OCI-LY3 (cell line): ENCODE measurements around the gene FGD5.

Source experiments
- CTCF ChIP-seq: fragments of 200-600, 300-600 bp; sonication (generic); IDR thresholded peaks from 2 replicates; pipeline ENCODE4 v1.5.1; 2014; ENCODE audit warnings: antibody characterized with exemption, low read length, low read depth
- EZH2phosphoT487 ChIP-seq: fragments of 200-600 bp; shearing (Covaris generic); IDR thresholded peaks from 2 replicates; pipeline ENCODE4 v1.6.1; 2018; ENCODE audit warnings: antibody characterized with exemption, mixed run types, low read depth

- TF ChIP-seq CTCF (no peak), EZH2phosphoT487 (no peak)
Measured at GRCh38 chr3:14926592-14926991, 107.8 kb downstream of the FGD5 start.
